ENCODE data around the gene CSRP1.
"Not testable (repeated sequence)": the region's sequence is repeated elsewhere in the genome, so short reads cannot be mapped to it uniquely, and the experiment has no call there.

The CSRP1 gene

GRCh38 chr1:201506557-201507359 lies at the start of gene CSRP1:
Gene CSRP1 (minus strand): TSS chr1:201507123. CDS start chr1:201496303, 10,820 bp downstream.
- peak; percentile 55 to 75 (median 56) for DNase-seq (ENCODE audit: low read depth in 2 of 3, low spot score in 2 of 3)

- DNase-seq (ENCODE audit: low read depth in 2 of 3, low spot score in 2 of 3), result no peak
These were observed 48.6 kb upstream of the CSRP1 start for GRCh38 chr1:201555593-201555945.

GRCh38 chr1:201554789-201555592 lies 48.1 kb upstream of the CSRP1 start:
- DNase-seq (ENCODE audit: low read depth in 2 of 3, low spot score in 2 of 3), result no peak

GRCh38 chr1:201554190-201554600 lies 47.3 kb upstream of the CSRP1 start:
- no peak for DNase-seq (ENCODE audit: low read depth in 2 of 3, low spot score in 2 of 3)

- DNase-seq (ENCODE audit: low read depth in 2 of 3, low spot score in 2 of 3), result no peak
These were observed 46.7 kb upstream of the CSRP1 start for GRCh38 chr1:201553496-201554189.

- DNase-seq (ENCODE audit: low read depth in 2 of 3, low spot score in 2 of 3), result no peak
These were observed 46.0 kb upstream of the CSRP1 start for GRCh38 chr1:201552941-201553351.

GRCh38 chr1:201551877-201552731 lies 45.2 kb upstream of the CSRP1 start:
- no peak for DNase-seq (ENCODE audit: low read depth in 2 of 3, low spot score in 2 of 3)

GRCh38 chr1:201551096-201551495 lies 44.2 kb upstream of the CSRP1 start:
- no peak for DNase-seq (ENCODE audit: low read depth in 2 of 3, low spot score in 2 of 3)

- not testable (repeated sequence) for DNase-seq (ENCODE audit: low read depth in 2 of 3, low spot score in 2 of 3)
These were observed 42.6 kb upstream of the CSRP1 start for GRCh38 chr1:201549522-201549921.

- no peak for DNase-seq (ENCODE audit: low read depth in 2 of 3, low spot score in 2 of 3)
These were observed 39.0 kb upstream of the CSRP1 start for GRCh38 chr1:201545851-201546492.

- DNase-seq (ENCODE audit: low read depth in 2 of 3, low spot score in 2 of 3), result no peak
These were observed 37.8 kb upstream of the CSRP1 start for GRCh38 chr1:201544710-201545109.

GRCh38 chr1:201543871-201544642 lies 37.1 kb upstream of the CSRP1 start:
- DNase-seq (ENCODE audit: low read depth in 2 of 3, low spot score in 2 of 3), result no peak

- DNase-seq (ENCODE audit: low read depth in 2 of 3, low spot score in 2 of 3), result no peak
These were observed 35.5 kb upstream of the CSRP1 start for GRCh38 chr1:201542309-201543035.

- no peak for DNase-seq (ENCODE audit: low read depth in 2 of 3, low spot score in 2 of 3)
These were observed 34.2 kb upstream of the CSRP1 start for GRCh38 chr1:201540846-201541735.

GRCh38 chr1:201539561-201540431 lies 32.9 kb upstream of the CSRP1 start:
- DNase-seq (ENCODE audit: low read depth in 2 of 3, low spot score in 2 of 3), result no peak

GRCh38 chr1:201538612-201539551 lies 32.0 kb upstream of the CSRP1 start, which contains the start of gene NAV1:
Gene NAV1 (plus strand): TSS chr1:201539127. CDS start chr1:201622885, 83,758 bp downstream.
- no peak for DNase-seq (ENCODE audit: low read depth in 2 of 3, low spot score in 2 of 3)

Measured in activated CD8-positive, alpha-beta memory T cell treated with anti-CD3 and anti-CD28 coated beads for 48 hours (primary cell).